Endothelial cell of umbilical vein (primary cell): ENCODE results near the gene PCARE. TPM values are rescaled to one million over a fixed set of nuclear protein-coding genes. Genes with fewer than 3 reads are reported as not detected.

Source experiments
- BruUV-seq: library from RNA; stranded (reverse); fragments of 400-500 nt; replicated peaks from 2 replicates; lab custom pipeline; 2021; lab: Mats Ljungman, UMichigan
- CTCF ChIA-PET: fragments of 300-600, 350-600 bp; sonication (Branson Sonifier 250); formaldehyde crosslinking; loops from one replicate; lab custom pipeline; 2021; ENCODE audit warnings: antibody characterized with exemption, inconsistent platforms; lab: Charles Lee
- POLR2A ChIA-PET: fragments of 300-600, 350-600 bp; sonication (Branson Sonifier 250); formaldehyde crosslinking; loops from one replicate; lab custom pipeline; 2021; ENCODE audit warnings: antibody characterized with exemption, inconsistent platforms; lab: Charles Lee
- DNase-seq: peaks from one replicate; pipeline ENCODE4 v3.0.0-alpha.2; 2011; ENCODE audit warnings: low read depth, low spot score
- FAIRE-seq: peaks from 2 replicates; lab custom pipeline; 2011; peaks lifted over from hg19 to GRCh38; lab: Jason Lieb, UNC
- H2AFZ ChIP-seq: 2 replicates; pipeline ENCODE4 v1.6.0; 2012; ENCODE audit warnings: low read depth, low read length, control low read depth, inconsistent platforms
- H3K27ac ChIP-seq: 2 replicates; pipeline ENCODE4 v1.5.1; 2011; ENCODE audit warnings: low read depth, mild to moderate bottlenecking, control low read depth, low read length, moderate library complexity; ENCODE audit not compliant: insufficient read depth
- H3K27me3 ChIP-seq, 2 experiments: 2 replicates each; pipeline versions ENCODE4 v1.6.0 to v1.6.1; 2011; ENCODE audit warnings: low read length in 2 of 2, mixed read lengths in 1 of 2; ENCODE audit not compliant: control insufficient read depth in 2 of 2, insufficient read depth in 2 of 2
- H3K36me3 ChIP-seq, 2 experiments: 2 replicates in 1 of 2; 3 replicates in 1 of 2; pipeline ENCODE4 v1.5.1; 2011; ENCODE audit warnings: low read length in 2 of 2, mild to moderate bottlenecking in 1 of 2, moderate library complexity in 1 of 2; ENCODE audit not compliant: control insufficient read depth in 2 of 2, insufficient read depth in 2 of 2; ENCODE audit errors: extremely low read depth in 1 of 2
- H3K4me1 ChIP-seq: 3 replicates; pipeline ENCODE4 v1.5.1; 2011; ENCODE audit warnings: mild to moderate bottlenecking, low read length; ENCODE audit not compliant: control insufficient read depth, insufficient read depth; ENCODE audit errors: extremely low read depth
- H3K4me2 ChIP-seq: 2 replicates; pipeline ENCODE4 v1.6.1; 2011; ENCODE audit warnings: low read length, control low read depth, mixed read lengths; ENCODE audit not compliant: insufficient read depth
- H3K4me3 ChIP-seq, 3 experiments: fragments of 200-600 bp in 1 of 3; sonication (generic), shearing (Covaris generic) in 1 of 3; replicated peaks in 1 of 3; 2 replicates each; pipeline ENCODE4 v1.5.1; 2011 to 2016; ENCODE audit warnings: control low read depth in 3 of 3, low read length in 3 of 3, mild to moderate bottlenecking in 2 of 3, inconsistent platforms in 1 of 3, low read depth in 1 of 3, moderate library complexity in 1 of 3; ENCODE audit not compliant: insufficient read depth in 1 of 3
- H3K79me2 ChIP-seq: 2 replicates; pipeline ENCODE4 v1.6.0; 2012; ENCODE audit warnings: low read length, inconsistent platforms; ENCODE audit not compliant: control insufficient read depth, insufficient read depth
- H3K9ac ChIP-seq: replicated peaks from 2 replicates; pipeline ENCODE3; 2011; ENCODE audit warnings: low read length, control low read depth; ENCODE audit not compliant: insufficient read depth; ENCODE audit errors: extremely low read depth
- H3K9me1 ChIP-seq: replicated peaks from 3 replicates; pipeline ENCODE4 v1.6.0; 2011; ENCODE audit warnings: mild to moderate bottlenecking, low read length; ENCODE audit not compliant: control insufficient read depth, insufficient read depth; ENCODE audit errors: extremely low read depth
- H3K9me3 ChIP-seq: replicated peaks from 2 replicates; pipeline ENCODE4 v1.5.1; 2012; ENCODE audit warnings: low read length, inconsistent platforms; ENCODE audit not compliant: control insufficient read depth, insufficient read depth
- H4K20me1 ChIP-seq: replicated peaks from 2 replicates; pipeline ENCODE3; 2011; ENCODE audit warnings: mild to moderate bottlenecking, low read length; ENCODE audit not compliant: control insufficient read depth, insufficient read depth; ENCODE audit errors: extremely low read depth
- EZH2 ChIP-seq: IDR thresholded peaks from 2 replicates; pipeline ENCODE4 v1.6.1; 2012; ENCODE audit warnings: borderline replicate concordance, low read depth, mild to moderate bottlenecking, moderate library complexity, low read length, inconsistent platforms; ENCODE audit not compliant: severe bottlenecking
- FOS ChIP-seq: IDR thresholded peaks from 2 replicates; pipeline ENCODE4 v1.6.1; 2011; ENCODE audit warnings: mild to moderate bottlenecking, low read length, moderate library complexity, borderline replicate concordance; ENCODE audit not compliant: insufficient read depth
- GATA2 ChIP-seq: IDR thresholded peaks from 2 replicates; pipeline ENCODE4 v1.7.0; 2011; ENCODE audit warnings: low read depth, mild to moderate bottlenecking, moderate library complexity, mixed read lengths, low read length; ENCODE audit not compliant: insufficient read length, insufficient read depth
- JUN ChIP-seq: IDR thresholded peaks from 2 replicates; pipeline ENCODE4 v1.6.1; 2011; ENCODE audit warnings: borderline replicate concordance, low read depth; ENCODE audit not compliant: insufficient read length, insufficient read depth
- MYC ChIP-seq: IDR thresholded peaks from one replicate; pipeline ENCODE4 v1.6.1; 2011; ENCODE audit warnings: mild to moderate bottlenecking, low read depth, low read length
- POLR2A ChIP-seq: IDR thresholded peaks from 2 replicates; pipeline ENCODE4 v1.6.1; 2012; ENCODE audit warnings: low read depth, mild to moderate bottlenecking, control low read depth, low read length
- POLR2AphosphoS5 ChIP-seq: IDR thresholded peaks from 2 replicates; pipeline ENCODE4 v1.6.1; 2012; ENCODE audit warnings: low read depth, mild to moderate bottlenecking, control low read depth, low read length, moderate library complexity; ENCODE audit not compliant: insufficient read depth
- dilution Hi-C: fragments of 300-500 bp; cut with MboI; formaldehyde crosslinking; loops from one replicate; pipeline ENCODE4 v1.15.0; 2019; ENCODE audit warnings: low sequenced_read_pairs; ENCODE audit not compliant: extremely low pct_ligation_motif_present
- intact Hi-C: fragments of 100-400 bp; cut with micrococcal nuclease; formaldehyde crosslinking; loops from one replicate; pipeline ENCODE4 v1.10.0; 2022
- polyA plus RNA-seq, 4 experiments: library from polyadenylated mRNA; depleted of rRNA in 3 of 4; stranded (reverse) in 3 of 4; unstranded in 1 of 4; fragments of >200 nt; gene quantifications; 2 replicates each; pipeline versions ENCODE4 v1.2.1 to v1.2.3, GENCODE V29; 2011 to 2012; ENCODE audit warnings: missing spikeins in 1 of 4
- total RNA-seq: library from RNA; stranded (reverse); gene quantifications from 2 replicates; pipeline ENCODE4 v1.2.3, GENCODE V29; 2021
- TF ChIP-seq, protein P1 (sequence below), 2 donors: IDR thresholded peaks; 1 replicate in 1 of 2; 2 replicates in 1 of 2; pipeline ENCODE4 v1.5.1; 2011; ENCODE audit warnings: low read length in 2 of 2, mild to moderate bottlenecking in 2 of 2, moderate library complexity in 2 of 2, control low read depth in 1 of 2, inconsistent platforms in 1 of 2, low read depth in 1 of 2; ENCODE audit not compliant: insufficient read depth in 1 of 2; ENCODE audit errors: extremely low read depth in 1 of 2

Gene PCARE
- total and polyA plus RNA-seq, 2 donors (not counting 3 experiments of a cell fraction or from before 2014, with no cell fraction given) = not detected

DNA sequence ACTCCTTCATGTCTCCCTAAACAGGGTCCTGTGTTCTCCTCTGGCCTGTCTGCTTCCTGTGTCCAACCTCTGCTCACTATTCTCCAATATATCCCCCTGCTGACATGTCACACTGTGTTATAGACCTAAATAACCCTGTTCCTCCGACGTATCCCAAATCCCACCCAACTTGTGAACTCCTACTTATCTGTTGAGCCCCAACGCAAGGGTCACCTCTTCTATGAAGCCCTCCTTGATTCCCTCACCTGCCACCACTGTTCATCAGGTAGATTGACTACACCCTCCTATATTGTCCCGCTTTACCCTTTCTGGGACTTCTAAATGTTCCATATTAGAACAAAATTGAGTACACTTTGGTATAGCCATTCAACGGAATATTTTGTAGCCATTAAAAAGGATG lies 42.1 kb downstream of the PCARE start:
- ChIA-PET POLR2A (no interaction called here), CTCF (no interaction called here)
- H3K9me3 ChIP-seq = no peaks in the 10 kb centered on the region
- H3K27ac ChIP-seq = no peak overlapping the region
- DNase-seq = no peak
- no peaks in the 10 kb centered on the region for H4K20me1 ChIP-seq
- H3K9ac ChIP-seq = no peak overlapping the region
- TF ChIP-seq, protein P1, sequence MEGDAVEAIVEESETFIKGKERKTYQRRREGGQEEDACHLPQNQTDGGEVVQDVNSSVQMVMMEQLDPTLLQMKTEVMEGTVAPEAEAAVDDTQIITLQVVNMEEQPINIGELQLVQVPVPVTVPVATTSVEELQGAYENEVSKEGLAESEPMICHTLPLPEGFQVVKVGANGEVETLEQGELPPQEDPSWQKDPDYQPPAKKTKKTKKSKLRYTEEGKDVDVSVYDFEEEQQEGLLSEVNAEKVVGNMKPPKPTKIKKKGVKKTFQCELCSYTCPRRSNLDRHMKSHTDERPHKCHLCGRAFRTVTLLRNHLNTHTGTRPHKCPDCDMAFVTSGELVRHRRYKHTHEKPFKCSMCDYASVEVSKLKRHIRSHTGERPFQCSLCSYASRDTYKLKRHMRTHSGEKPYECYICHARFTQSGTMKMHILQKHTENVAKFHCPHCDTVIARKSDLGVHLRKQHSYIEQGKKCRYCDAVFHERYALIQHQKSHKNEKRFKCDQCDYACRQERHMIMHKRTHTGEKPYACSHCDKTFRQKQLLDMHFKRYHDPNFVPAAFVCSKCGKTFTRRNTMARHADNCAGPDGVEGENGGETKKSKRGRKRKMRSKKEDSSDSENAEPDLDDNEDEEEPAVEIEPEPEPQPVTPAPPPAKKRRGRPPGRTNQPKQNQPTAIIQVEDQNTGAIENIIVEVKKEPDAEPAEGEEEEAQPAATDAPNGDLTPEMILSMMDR (IDR thresholded peaks at IDR 0.05; ENCODE audit: extremely low read depth in 1 of 2, insufficient read depth in 1 of 2, low read depth in 1 of 2, low read length in 2 of 2) = no peak
- TF ChIP-seq POLR2A (no peak), EZH2 (no peak), JUN (no peak), FOS (no peak), MYC (no peak), POLR2AphosphoS5 (no peak), GATA2 (no peak)
- H3K4me2 ChIP-seq = no peak overlapping the region
- FAIRE-seq = no peak
- no peaks in the 10 kb centered on the region for H3K4me1 ChIP-seq
- no peak overlapping the region for H2AFZ ChIP-seq
- no TSS peak for BruUV-seq
- dilution Hi-C loops (no loop called here), intact Hi-C loops (no loop called here)
- peaks cover 0 to 1% of the 10 kb centered on the region in 2 experiments for H3K27me3 ChIP-seq
- no peaks in the 10 kb centered on the region for H3K9me1 ChIP-seq
- H3K4me3 ChIP-seq = no peak overlapping the region
- H3K36me3 ChIP-seq = no peaks in the 10 kb centered on the region
- H3K79me2 ChIP-seq = no peaks in the 10 kb centered on the region
